ENCODE results near the gene RANBP17. TPM values are rescaled to one million over a fixed set of nuclear protein-coding genes. Genes with fewer than 3 reads are reported as not detected.
"Not testable (repeated sequence)": the region's sequence is repeated elsewhere in the genome, so short reads cannot be mapped to it uniquely, and the experiment has no call there.

RANBP17 gene
- total RNA-seq, 1 experiment from 2014 or later, result 19.0 TPM

- H3K4me3 Mint-ChIP-seq (ENCODE audit: unreplicated experiment), result no peak overlapping the region
- no peaks in the 10 kb centered on the region for H3K4me1 Mint-ChIP-seq (ENCODE audit: insufficient read depth, unreplicated experiment)
- ChIA-PET CTCF (interaction anchor here (0.5 to 1.0 kb wide), 4 partner anchors 159 to 366 kb away, joined by 3 to 4 read pairs (median 4); no protein-coding TSS in a partner anchor), POLR2A (interaction anchor here (1.3 kb wide), 2 partner anchors 18 to 19 kb away, joined by 3 to 5 read pairs; no protein-coding TSS in a partner anchor)
- H3K27me3 Mint-ChIP-seq (ENCODE audit: insufficient read depth, unreplicated experiment), result no peaks in the 10 kb centered on the region
- DNase-seq (ENCODE audit: unreplicated experiment), result no peak
- no peak overlapping the region for H3K27ac Mint-ChIP-seq (ENCODE audit: low read depth, unreplicated experiment)
- no peaks in the 10 kb centered on the region for H3K9me3 Mint-ChIP-seq (ENCODE audit: unreplicated experiment)
- intact Hi-C loops (cut with micrococcal nuclease), result no loop called here
- no peaks in the 10 kb centered on the region for H3K36me3 Mint-ChIP-seq (ENCODE audit: insufficient read depth, unreplicated experiment)
- BruUV-seq (replicated peaks), result no TSS peak
- no peak for TF ChIP-seq CTCF (IDR thresholded peaks at IDR 0.05; ENCODE audit: unreplicated experiment)
These were observed 313.9 kb downstream of the RANBP17 start for GRCh38 chr5:171175746-171176145.

GRCh38 chr5:171178190-171178589 is 316.4 kb downstream of the RANBP17 start:
- H3K36me3 Mint-ChIP-seq (ENCODE audit: insufficient read depth, unreplicated experiment); H3K27me3 Mint-ChIP-seq (ENCODE audit: insufficient read depth, unreplicated experiment); POLR2A ChIA-PET; BruUV-seq (replicated peaks); DNase-seq (ENCODE audit: unreplicated experiment); H3K4me1 Mint-ChIP-seq (ENCODE audit: insufficient read depth, unreplicated experiment); H3K4me3 Mint-ChIP-seq (ENCODE audit: unreplicated experiment); CTCF ChIA-PET; H3K9me3 Mint-ChIP-seq (ENCODE audit: unreplicated experiment); H3K27ac Mint-ChIP-seq (ENCODE audit: low read depth, unreplicated experiment); intact Hi-C loops (cut with micrococcal nuclease): not testable (repeated sequence)

- H3K36me3 Mint-ChIP-seq (ENCODE audit: insufficient read depth, unreplicated experiment), result peaks cover 8% of the 10 kb centered on the region
- ChIA-PET POLR2A (no interaction called here), CTCF (interaction anchor here (1.0 to 1.7 kb wide), 2 partner anchors 17 to 19 kb away, joined by 3 to 4 read pairs; no protein-coding TSS in a partner anchor)
- intact Hi-C loops (cut with micrococcal nuclease), result no loop called here
- H3K27me3 Mint-ChIP-seq (ENCODE audit: insufficient read depth, unreplicated experiment), result no peaks in the 10 kb centered on the region
- no peaks in the 10 kb centered on the region for H3K9me3 Mint-ChIP-seq (ENCODE audit: unreplicated experiment)
- DNase-seq (ENCODE audit: unreplicated experiment), result no peak
- no TSS peak for BruUV-seq (replicated peaks)
- H3K4me3 Mint-ChIP-seq (ENCODE audit: unreplicated experiment), result no peak overlapping the region
- no peak for TF ChIP-seq CTCF (IDR thresholded peaks at IDR 0.05; ENCODE audit: unreplicated experiment)
- H3K4me1 Mint-ChIP-seq (ENCODE audit: insufficient read depth, unreplicated experiment), result no peaks in the 10 kb centered on the region
- no peak overlapping the region for H3K27ac Mint-ChIP-seq (ENCODE audit: low read depth, unreplicated experiment)
These were observed 326.2 kb downstream of the RANBP17 start for GRCh38 chr5:171188016-171188415.

GRCh38 chr5:171189442-171189841 is 327.6 kb downstream of the RANBP17 start:
- CTCF ChIA-PET, result interaction anchor here (1.7 kb wide), 1 partner anchor 16 kb away, joined by 3 read pairs; no protein-coding TSS in a partner anchor
- Mint-ChIP-seq H3K36me3 (ENCODE audit: insufficient read depth, unreplicated experiment) (peaks cover under 1% of the 10 kb centered on the region), H3K9me3 (ENCODE audit: unreplicated experiment) (no peaks in the 10 kb centered on the region), H3K4me1 (ENCODE audit: insufficient read depth, unreplicated experiment) (no peaks in the 10 kb centered on the region), H3K27me3 (ENCODE audit: insufficient read depth, unreplicated experiment) (no peaks in the 10 kb centered on the region), H3K27ac (ENCODE audit: low read depth, unreplicated experiment) (no peak overlapping the region), H3K4me3 (ENCODE audit: unreplicated experiment) (no peak overlapping the region)
- BruUV-seq (replicated peaks), result no TSS peak
- DNase-seq (ENCODE audit: unreplicated experiment), result no peak
- no peak for TF ChIP-seq CTCF (IDR thresholded peaks at IDR 0.05; ENCODE audit: unreplicated experiment)
- POLR2A ChIA-PET, result no interaction called here
- intact Hi-C loops (cut with micrococcal nuclease), result no loop called here

GRCh38 chr5:171192111-171192510 is 330.3 kb downstream of the RANBP17 start:
- H3K36me3 Mint-ChIP-seq (ENCODE audit: insufficient read depth, unreplicated experiment), result no peaks in the 10 kb centered on the region
- H3K4me3 Mint-ChIP-seq (ENCODE audit: unreplicated experiment), result no peak overlapping the region
- no peak for DNase-seq (ENCODE audit: unreplicated experiment)
- CTCF ChIA-PET, result interaction anchor here (0.9 to 1.7 kb wide), 3 partner anchors 13 to 151 kb away, joined by 3 to 6 read pairs (median 5); no protein-coding TSS in a partner anchor
- intact Hi-C loops (cut with micrococcal nuclease), result no loop called here
- TF ChIP-seq CTCF (IDR thresholded peaks at IDR 0.05; ENCODE audit: unreplicated experiment), result no peak
- no peaks in the 10 kb centered on the region for H3K9me3 Mint-ChIP-seq (ENCODE audit: unreplicated experiment)
- BruUV-seq (replicated peaks), result no TSS peak
- POLR2A ChIA-PET, result no interaction called here
- H3K27ac Mint-ChIP-seq (ENCODE audit: low read depth, unreplicated experiment), result no peak overlapping the region
- no peaks in the 10 kb centered on the region for H3K27me3 Mint-ChIP-seq (ENCODE audit: insufficient read depth, unreplicated experiment)
- no peaks in the 10 kb centered on the region for H3K4me1 Mint-ChIP-seq (ENCODE audit: insufficient read depth, unreplicated experiment)
